ENCODE results near the gene BEST1. TPM values are rescaled to one million over a fixed set of nuclear protein-coding genes. Genes with fewer than 3 reads are reported as not detected.
A peak's percentile ranks its signal among the peaks of the same experiment; 100 is the strongest.

BEST1 gene
- total and polyA plus RNA-seq, 9 donors = 1.0 to 17.8 (median 4.2) TPM

DNA sequence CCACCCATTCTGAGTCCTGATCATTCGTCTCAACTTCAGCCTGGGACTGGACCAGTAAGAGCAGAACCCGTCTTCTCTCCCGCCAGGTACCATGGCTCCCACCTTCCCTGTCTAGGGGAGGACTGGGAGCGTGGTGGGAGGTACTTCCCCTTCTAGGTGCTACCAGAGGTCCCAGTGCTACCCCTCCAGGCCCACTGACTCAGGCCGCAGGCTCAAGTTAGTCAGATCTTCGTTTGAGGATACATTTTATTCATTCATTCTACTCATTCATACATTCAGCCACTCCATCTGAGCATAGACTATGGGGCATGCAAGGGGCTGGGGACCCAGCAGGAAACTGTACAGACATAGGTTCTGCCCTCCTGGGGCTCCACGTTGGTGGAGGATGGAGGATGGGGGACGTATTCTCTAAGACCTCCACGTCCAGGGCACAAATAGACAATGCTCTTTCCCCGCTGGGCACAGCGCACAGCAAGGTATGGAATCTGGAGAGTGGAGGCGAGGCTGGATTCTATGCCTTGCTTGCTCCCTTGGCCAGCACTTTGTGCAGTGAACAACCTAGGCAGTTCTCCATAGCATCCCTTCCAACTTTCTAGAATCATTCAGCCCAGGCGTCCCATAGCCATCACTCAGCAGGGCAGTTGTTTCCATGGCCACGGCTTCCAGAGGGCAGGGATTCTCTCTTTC lies 31.8 kb upstream of the BEST1 start:
- 83 to 86% (median 85%) methylated on average over 14 of the region's 14 CpGs for WGBS, 3 donors
- Histone ChIP-seq H3K9me3 (no peaks in the 10 kb centered on the region), H3K4me1 (ENCODE audit: insufficient read depth) (peaks cover 19% of the 10 kb centered on the region), H3K36me3 (no peaks in the 10 kb centered on the region), H3K27ac (peak overlapping the region in 1 of 2 donors; percentile 91), H3K27me3 (no peaks in the 10 kb centered on the region), H3K4me3 (no peak overlapping the region)
- intact Hi-C loops (cut with DNase I) = no loop called here
- peak in 4 of 5 donors; percentile 11 to 42 (median 26) for DNase-seq
- TF ChIP-seq EP300 (IDR thresholded peaks at IDR 0.05) (no peak), POLR2A (IDR thresholded peaks at IDR 0.05) (no peak)
- TF ChIP-seq, protein P1, sequence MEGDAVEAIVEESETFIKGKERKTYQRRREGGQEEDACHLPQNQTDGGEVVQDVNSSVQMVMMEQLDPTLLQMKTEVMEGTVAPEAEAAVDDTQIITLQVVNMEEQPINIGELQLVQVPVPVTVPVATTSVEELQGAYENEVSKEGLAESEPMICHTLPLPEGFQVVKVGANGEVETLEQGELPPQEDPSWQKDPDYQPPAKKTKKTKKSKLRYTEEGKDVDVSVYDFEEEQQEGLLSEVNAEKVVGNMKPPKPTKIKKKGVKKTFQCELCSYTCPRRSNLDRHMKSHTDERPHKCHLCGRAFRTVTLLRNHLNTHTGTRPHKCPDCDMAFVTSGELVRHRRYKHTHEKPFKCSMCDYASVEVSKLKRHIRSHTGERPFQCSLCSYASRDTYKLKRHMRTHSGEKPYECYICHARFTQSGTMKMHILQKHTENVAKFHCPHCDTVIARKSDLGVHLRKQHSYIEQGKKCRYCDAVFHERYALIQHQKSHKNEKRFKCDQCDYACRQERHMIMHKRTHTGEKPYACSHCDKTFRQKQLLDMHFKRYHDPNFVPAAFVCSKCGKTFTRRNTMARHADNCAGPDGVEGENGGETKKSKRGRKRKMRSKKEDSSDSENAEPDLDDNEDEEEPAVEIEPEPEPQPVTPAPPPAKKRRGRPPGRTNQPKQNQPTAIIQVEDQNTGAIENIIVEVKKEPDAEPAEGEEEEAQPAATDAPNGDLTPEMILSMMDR (IDR thresholded peaks at IDR 0.05) = no peak

DNA sequence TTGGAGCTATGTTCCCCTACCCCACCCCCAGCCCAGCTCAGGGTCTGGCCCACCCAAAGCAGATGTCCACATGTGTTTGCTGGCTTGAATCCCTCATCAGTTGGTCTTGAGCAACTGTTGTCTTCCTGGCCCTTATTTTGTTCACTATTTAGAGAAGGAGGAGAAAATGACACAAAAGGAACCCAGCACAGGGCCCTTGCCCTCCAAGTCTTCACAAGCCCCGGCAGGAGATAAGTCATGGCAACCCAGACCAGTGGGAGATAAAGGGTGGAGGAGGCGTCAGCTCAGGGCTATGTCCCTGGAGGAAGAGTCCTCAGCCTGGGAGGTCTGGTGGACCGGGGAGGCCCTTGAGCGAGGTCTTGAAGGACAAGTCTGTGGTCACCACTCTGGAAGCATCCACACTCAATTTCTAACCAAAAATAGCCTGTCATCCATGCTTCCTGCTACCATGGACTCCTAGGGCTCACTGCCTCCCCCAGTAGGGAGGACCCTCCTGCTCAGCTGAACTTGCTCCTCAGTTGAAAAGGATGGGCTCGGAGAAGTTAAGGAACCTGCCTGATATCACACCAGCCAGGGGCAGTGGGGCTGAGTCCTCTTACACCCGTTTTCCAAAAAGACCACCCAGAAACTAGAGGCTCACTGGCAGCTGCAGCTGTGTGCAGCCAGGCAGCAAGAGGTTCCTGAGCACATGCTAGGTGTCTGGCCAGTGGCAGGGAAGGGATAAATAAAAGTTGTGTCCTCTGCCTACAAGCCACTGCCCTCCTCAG lies 31.0 kb upstream of the BEST1 start:
- no peaks in the 10 kb centered on the region for H3K36me3 ChIP-seq
- peak; percentile 25 to 58 (median 29) for DNase-seq
- H3K9me3 ChIP-seq = no peaks in the 10 kb centered on the region
- no peaks in the 10 kb centered on the region for H3K27me3 ChIP-seq
- TF ChIP-seq POLR2A (IDR thresholded peaks at IDR 0.05) (no peak), EP300 (IDR thresholded peaks at IDR 0.05) (no peak)
- TF ChIP-seq, protein P1 (IDR thresholded peaks at IDR 0.05) = no peak
- WGBS, 3 donors = 33 to 43% (median 36%) methylated on average over 6 of the region's 6 CpGs
- H3K4me1 ChIP-seq (ENCODE audit: insufficient read depth) = peaks cover 26% of the 10 kb centered on the region
- H3K4me3 ChIP-seq = no peak overlapping the region
- H3K27ac ChIP-seq = peak overlapping the region in 1 of 2 donors; percentile 7
- intact Hi-C loops (cut with DNase I) = no loop called here

DNA sequence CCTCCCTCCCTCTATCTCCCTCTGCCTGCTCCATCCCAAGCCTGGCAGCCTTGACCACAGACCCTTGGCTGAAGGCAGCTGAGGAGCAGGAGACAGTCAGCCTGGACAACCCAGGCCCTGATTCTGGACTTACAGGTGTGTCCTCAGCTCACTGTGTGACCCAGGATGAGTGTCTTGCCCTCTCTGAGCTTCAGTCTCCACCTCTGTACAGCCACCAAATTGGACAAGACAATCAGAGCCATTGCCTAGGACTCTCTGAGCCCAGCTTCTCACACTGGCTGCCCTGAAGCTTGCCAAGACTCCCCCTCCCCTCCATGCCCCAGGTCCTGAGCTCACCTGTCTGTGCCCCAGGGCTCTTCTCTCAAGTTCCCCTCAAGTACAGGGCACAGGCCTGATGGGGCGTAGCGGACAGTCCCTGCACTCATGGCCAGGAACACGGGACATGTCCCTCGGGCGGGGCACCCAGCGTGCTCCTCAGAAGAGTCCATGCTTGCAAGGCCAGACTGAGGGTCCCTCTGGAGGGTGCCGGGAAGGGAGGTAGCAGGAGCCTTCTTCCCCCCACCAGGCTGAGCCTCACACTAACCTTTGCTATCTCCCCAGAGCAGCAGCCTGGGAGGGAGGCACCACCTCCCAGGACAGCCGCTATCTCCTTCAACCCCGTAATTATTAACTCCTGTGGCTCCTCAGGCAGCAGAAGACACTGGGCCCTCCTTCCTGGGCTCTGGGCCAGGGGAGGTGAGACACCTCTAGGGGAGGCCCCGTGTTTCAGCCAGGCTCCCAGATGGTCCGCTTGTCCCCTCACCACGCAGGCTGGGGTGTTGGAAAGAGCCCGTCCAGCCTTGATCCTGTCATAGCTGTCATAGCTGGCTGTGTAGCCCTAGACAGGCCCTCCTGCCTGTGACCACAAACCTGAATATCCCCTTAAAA lies 30.2 kb upstream of the BEST1 start:
- peaks cover 28% of the 10 kb centered on the region for H3K4me1 ChIP-seq (ENCODE audit: insufficient read depth)
- no peaks in the 10 kb centered on the region for H3K27me3 ChIP-seq
- DNase-seq = peak; percentile 17 to 48 (median 41)
- TF ChIP-seq POLR2A (IDR thresholded peaks at IDR 0.05) (no peak), EP300 (IDR thresholded peaks at IDR 0.05) (no peak)
- TF ChIP-seq, protein P1 (IDR thresholded peaks at IDR 0.05) = no peak
- H3K4me3 ChIP-seq = no peak overlapping the region
- 59 to 72% (median 68%) methylated on average over 13 of the region's 13 CpGs for WGBS, 3 donors
- intact Hi-C loops (cut with DNase I) = no loop called here
- H3K36me3 ChIP-seq = no peaks in the 10 kb centered on the region
- H3K27ac ChIP-seq = peak overlapping the region in 1 of 2 donors; percentile 27
- H3K9me3 ChIP-seq = no peaks in the 10 kb centered on the region

DNA sequence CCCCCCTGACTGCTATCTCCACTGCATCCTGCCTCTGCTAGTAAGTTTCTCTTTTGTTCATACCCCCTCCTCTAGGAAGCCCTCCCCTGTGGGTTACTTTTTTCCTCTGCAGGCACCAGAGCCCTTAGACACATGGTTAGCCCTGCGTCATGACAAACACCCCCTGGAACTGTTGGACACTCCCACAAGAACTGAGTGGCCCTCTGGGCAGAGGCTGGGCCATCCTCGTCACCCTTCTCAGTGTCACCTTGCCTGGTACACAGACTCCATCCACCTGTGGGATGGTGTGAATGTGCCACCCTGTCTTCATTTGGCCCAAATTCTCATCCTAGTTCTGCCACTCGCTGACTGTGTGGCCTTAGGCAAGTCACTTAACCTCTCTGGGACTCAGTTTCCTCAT lies 28.7 kb upstream of the BEST1 start:
- H3K27ac ChIP-seq = peak overlapping the region in 1 of 2 donors; percentile 1

More for the DNA sequence above, 28.7 kb upstream of the BEST1 start:
- peak in 3 of 5 donors; percentile 14 to 29 (median 17) for DNase-seq
- no peak overlapping the region for H3K4me3 ChIP-seq
- intact Hi-C loops (cut with DNase I) = no loop called here
- TF ChIP-seq, protein P1 (IDR thresholded peaks at IDR 0.05) = no peak
- no peak for TF ChIP-seq EP300 (IDR thresholded peaks at IDR 0.05)
- no peak for TF ChIP-seq POLR2A (IDR thresholded peaks at IDR 0.05)
- no peaks in the 10 kb centered on the region for H3K36me3 ChIP-seq
- WGBS, 3 donors = 89 to 93% (median 90%) methylated on average over 3 of the region's 3 CpGs
- H3K27me3 ChIP-seq = no peaks in the 10 kb centered on the region
- H3K4me1 ChIP-seq (ENCODE audit: insufficient read depth) = peaks cover 26% of the 10 kb centered on the region
- H3K9me3 ChIP-seq = no peaks in the 10 kb centered on the region
